Hepatocyte (in vitro differentiated cells): ENCODE results near the gene FXR1. TPM values are rescaled to one million over a fixed set of nuclear protein-coding genes. Genes with fewer than 3 reads are reported as not detected.
"Not testable (repeated sequence)": the region's sequence is repeated elsewhere in the genome, so short reads cannot be mapped to it uniquely, and the experiment has no call there.

Experiments
- DNase-seq: peaks from one replicate; pipeline ENCODE4 v3.0.0-alpha.2; 2016; ENCODE audit warnings: low spot score
- H2AFZ ChIP-seq: fragments of 200-600 bp; sonication (generic); 2 replicates; pipeline ENCODE4 v1.6.0; 2016; ENCODE audit warnings: antibody characterized with exemption, mild to moderate bottlenecking
- H3K27ac ChIP-seq: fragments of 200-600 bp; sonication (generic); 2 replicates; pipeline ENCODE4 v1.5.1; 2016; ENCODE audit warnings: mild to moderate bottlenecking
- H3K27me3 ChIP-seq: fragments of 200-600 bp; sonication (generic); 2 replicates; pipeline ENCODE4 v1.6.1; 2016
- H3K36me3 ChIP-seq: fragments of 200-600 bp; sonication (generic); replicated peaks from 2 replicates; pipeline ENCODE4 v1.5.1; 2016; ENCODE audit warnings: low read depth; ENCODE audit not compliant: insufficient read depth
- H3K4me1 ChIP-seq: fragments of 200-600 bp; sonication (generic); 2 replicates; pipeline ENCODE4 v1.5.1; 2016; ENCODE audit warnings: mild to moderate bottlenecking, moderate library complexity; ENCODE audit not compliant: insufficient read depth
- H3K4me2 ChIP-seq: fragments of 200-600 bp; sonication (generic); 2 replicates; pipeline ENCODE4 v1.6.0; 2016
- H3K4me3 ChIP-seq: fragments of 200-600 bp; sonication (generic); 2 replicates; pipeline ENCODE4 v1.5.1; 2016; ENCODE audit warnings: mild to moderate bottlenecking
- H3K79me2 ChIP-seq: fragments of 200-600 bp; sonication (generic); 2 replicates; pipeline ENCODE4 v1.6.0; 2017; ENCODE audit warnings: mild to moderate bottlenecking
- H3K9me2 ChIP-seq: fragments of 200-600 bp; sonication (generic); replicated peaks from 2 replicates; pipeline ENCODE4 v1.6.0; 2017; ENCODE audit warnings: mild to moderate bottlenecking; ENCODE audit not compliant: insufficient read depth
- H3K9me3 ChIP-seq: fragments of 200-600 bp; sonication (generic); 2 replicates; pipeline ENCODE4 v1.5.1; 2016; ENCODE audit warnings: low read depth, mild to moderate bottlenecking
- H4K20me1 ChIP-seq: fragments of 200-600 bp; sonication (generic); 2 replicates; pipeline ENCODE4 v1.6.0; 2016; ENCODE audit warnings: mild to moderate bottlenecking; ENCODE audit not compliant: insufficient read depth, poor library complexity, severe bottlenecking
- EZH2 ChIP-seq: fragments of 200-600 bp; sonication (generic); IDR thresholded peaks from 2 replicates; pipeline ENCODE4 v1.6.1; 2016; ENCODE audit warnings: antibody characterized with exemption, mild to moderate bottlenecking, borderline replicate concordance
- EZH2phosphoT487 ChIP-seq: fragments of 200-600 bp; sonication (generic); IDR thresholded peaks from one replicate; pipeline ENCODE4 v1.6.1; 2018; ENCODE audit warnings: antibody characterized with exemption, mild to moderate bottlenecking, low read depth, moderate library complexity; ENCODE audit not compliant: unreplicated experiment, severe bottlenecking
- WGBS: methylation state at CpG from one replicate; pipeline ENCODE4 v1.1.6; 2016; ENCODE audit warnings: low lambda C conversion rate; ENCODE audit errors: missing lambda C conversion rate; 5-methylcytosine and 5-hydroxymethylcytosine counted together
- polyA plus RNA-seq: library from polyadenylated mRNA; unstranded; fragments of >200 nt; fragmentation: Nextera tagmentation; extraction: Ambion mirVana; gene quantifications from 2 replicates; pipeline ENCODE4 v1.2.1, GENCODE V29; 2016
- total RNA-seq: library from RNA; depleted of rRNA; stranded (reverse); fragments of >200 nt; gene quantifications from 2 replicates; pipeline ENCODE4 v1.2.3, GENCODE V29; 2014
- TF ChIP-seq, protein P1 (sequence below): fragments of 200-600 bp; sonication (generic); IDR thresholded peaks from 2 replicates; pipeline ENCODE4 v1.5.1; 2016; ENCODE audit warnings: antibody characterized with exemption, mild to moderate bottlenecking; ENCODE audit not compliant: poor library complexity

The FXR1 gene
- total and polyA plus RNA-seq, 2 experiments from 2014 or later: 48.4 to 105 TPM

GRCh38 chr3:180996415-180996932 is 84.0 kb downstream of the FXR1 start:
- Histone ChIP-seq H3K9me2 (no peaks in the 10 kb centered on the region), H3K79me2 (no peaks in the 10 kb centered on the region), H2AFZ (no peak overlapping the region), H3K4me3 (no peak overlapping the region), H3K27ac (no peak overlapping the region), H3K27me3 (no peaks in the 10 kb centered on the region), H4K20me1 (no peaks in the 10 kb centered on the region), H3K9me3 (no peaks in the 10 kb centered on the region), H3K36me3 (no peaks in the 10 kb centered on the region), H3K4me1 (no peaks in the 10 kb centered on the region), H3K4me2 (no peak overlapping the region)
- DNase-seq: no peak
- TF ChIP-seq, protein P1, sequence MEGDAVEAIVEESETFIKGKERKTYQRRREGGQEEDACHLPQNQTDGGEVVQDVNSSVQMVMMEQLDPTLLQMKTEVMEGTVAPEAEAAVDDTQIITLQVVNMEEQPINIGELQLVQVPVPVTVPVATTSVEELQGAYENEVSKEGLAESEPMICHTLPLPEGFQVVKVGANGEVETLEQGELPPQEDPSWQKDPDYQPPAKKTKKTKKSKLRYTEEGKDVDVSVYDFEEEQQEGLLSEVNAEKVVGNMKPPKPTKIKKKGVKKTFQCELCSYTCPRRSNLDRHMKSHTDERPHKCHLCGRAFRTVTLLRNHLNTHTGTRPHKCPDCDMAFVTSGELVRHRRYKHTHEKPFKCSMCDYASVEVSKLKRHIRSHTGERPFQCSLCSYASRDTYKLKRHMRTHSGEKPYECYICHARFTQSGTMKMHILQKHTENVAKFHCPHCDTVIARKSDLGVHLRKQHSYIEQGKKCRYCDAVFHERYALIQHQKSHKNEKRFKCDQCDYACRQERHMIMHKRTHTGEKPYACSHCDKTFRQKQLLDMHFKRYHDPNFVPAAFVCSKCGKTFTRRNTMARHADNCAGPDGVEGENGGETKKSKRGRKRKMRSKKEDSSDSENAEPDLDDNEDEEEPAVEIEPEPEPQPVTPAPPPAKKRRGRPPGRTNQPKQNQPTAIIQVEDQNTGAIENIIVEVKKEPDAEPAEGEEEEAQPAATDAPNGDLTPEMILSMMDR: no peak
- TF ChIP-seq EZH2phosphoT487: no peak
- TF ChIP-seq EZH2: no peak
- 85% methylated on average over 2 of the region's 2 CpGs for WGBS

- H3K27ac ChIP-seq, H3K4me3 ChIP-seq, H2AFZ ChIP-seq, DNase-seq, H3K4me2 ChIP-seq, H3K79me2 ChIP-seq, H3K36me3 ChIP-seq, H3K9me2 ChIP-seq, H3K27me3 ChIP-seq, H4K20me1 ChIP-seq, H3K9me3 ChIP-seq, H3K4me1 ChIP-seq: not testable (repeated sequence)
- 80% methylated on average over 4 of the region's 4 CpGs for WGBS
Measured at GRCh38 chr3:181002331-181002730, 89.9 kb downstream of the FXR1 start.

DNA sequence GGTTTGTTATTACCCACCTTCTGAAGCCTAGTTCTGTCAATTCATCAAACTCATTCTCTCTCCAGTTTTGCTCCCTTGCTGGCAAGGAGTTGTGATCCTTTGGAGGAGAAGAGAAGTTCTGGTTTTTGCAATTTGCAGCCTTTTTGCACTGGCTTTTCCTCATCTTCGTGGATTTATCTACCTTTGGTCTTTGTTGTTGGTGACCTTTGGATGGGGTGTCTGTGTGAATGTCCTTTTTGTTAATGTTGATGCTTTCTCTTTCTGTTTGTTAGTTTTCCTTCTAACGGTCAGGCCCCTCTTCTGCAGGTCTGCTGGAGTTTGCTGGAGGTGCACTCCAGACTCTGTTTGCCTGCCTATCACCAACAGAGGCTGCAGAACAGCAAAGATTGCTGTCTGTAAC is 91.0 kb downstream of the FXR1 start:
- H3K4me2 ChIP-seq, H3K9me2 ChIP-seq, H3K79me2 ChIP-seq, H3K27me3 ChIP-seq, H2AFZ ChIP-seq, H3K4me3 ChIP-seq, DNase-seq, H3K27ac ChIP-seq, H4K20me1 ChIP-seq, H3K4me1 ChIP-seq, H3K36me3 ChIP-seq, H3K9me3 ChIP-seq: not testable (repeated sequence)
- WGBS: 46% methylated on average over 2 of the region's 2 CpGs

- H3K4me1 ChIP-seq: no peaks in the 10 kb centered on the region
- H3K27ac ChIP-seq: no peak overlapping the region
- no peaks in the 10 kb centered on the region for H3K36me3 ChIP-seq
- no peaks in the 10 kb centered on the region for H4K20me1 ChIP-seq
- H3K79me2 ChIP-seq: no peaks in the 10 kb centered on the region
- no peak overlapping the region for H2AFZ ChIP-seq
- H3K27me3 ChIP-seq: no peaks in the 10 kb centered on the region
- no peak for DNase-seq
- TF ChIP-seq EZH2 (no peak), EZH2phosphoT487 (no peak)
- TF ChIP-seq, protein P1: no peak
- no peak overlapping the region for H3K4me3 ChIP-seq
- 93% methylated on average over 7 of the region's 7 CpGs for WGBS
- H3K4me2 ChIP-seq: no peak overlapping the region
- no peaks in the 10 kb centered on the region for H3K9me2 ChIP-seq
- H3K9me3 ChIP-seq: no peaks in the 10 kb centered on the region
Measured at GRCh38 chr3:181006541-181006940, 94.1 kb downstream of the FXR1 start.

GRCh38 chr3:181007262-181007661 is 94.8 kb downstream of the FXR1 start:
- H3K36me3 ChIP-seq: no peaks in the 10 kb centered on the region
- H3K9me3 ChIP-seq: no peaks in the 10 kb centered on the region
- H4K20me1 ChIP-seq: no peaks in the 10 kb centered on the region
- H3K4me1 ChIP-seq: no peaks in the 10 kb centered on the region
- no peaks in the 10 kb centered on the region for H3K79me2 ChIP-seq
- no peak for DNase-seq
- TF ChIP-seq EZH2 (no peak), EZH2phosphoT487 (no peak)
- TF ChIP-seq, protein P1: no peak
- H3K27ac ChIP-seq: no peak overlapping the region
- H3K4me3 ChIP-seq: no peak overlapping the region
- H2AFZ ChIP-seq: no peak overlapping the region
- no peak overlapping the region for H3K4me2 ChIP-seq
- H3K9me2 ChIP-seq: no peaks in the 10 kb centered on the region
- 95% methylated on average over 3 of the region's 3 CpGs for WGBS
- no peaks in the 10 kb centered on the region for H3K27me3 ChIP-seq
